GM21528 (cell line): ENCODE results near the gene ABTB1.

ENCODE experiments used
- ATAC-seq: cut with Tn5 transposase; IDR thresholded peaks from one replicate; pipeline ENCODE4 v1.9.1; 2021; ENCODE audit warnings: mild to moderate bottlenecking, moderate library complexity; ENCODE audit not compliant: unreplicated experiment, low FRiP score

Gene ABTB1

GRCh38 chr3:127684871-127685707 lies 12.3 kb downstream of the ABTB1 start:
- no peak for ATAC-seq

GRCh38 chr3:127685708-127686511 lies 13.2 kb downstream of the ABTB1 start:
- no peak for ATAC-seq

GRCh38 chr3:127686512-127686894 lies 13.8 kb downstream of the ABTB1 start:
- ATAC-seq: no peak

GRCh38 chr3:127687228-127687737 lies 14.5 kb downstream of the ABTB1 start:
- ATAC-seq: no peak

- ATAC-seq: no peak
These were observed 15.3 kb downstream of the ABTB1 start for GRCh38 chr3:127688022-127688415.

GRCh38 chr3:127688416-127689265 lies 15.9 kb downstream of the ABTB1 start:
- ATAC-seq: no peak

GRCh38 chr3:127689266-127689860 lies 16.6 kb downstream of the ABTB1 start:
- no peak for ATAC-seq

- no peak for ATAC-seq
These were observed 17.4 kb downstream of the ABTB1 start for GRCh38 chr3:127690106-127690505.

GRCh38 chr3:127690823-127691452 lies 18.2 kb downstream of the ABTB1 start:
- no peak for ATAC-seq

GRCh38 chr3:127691489-127691888 lies 18.7 kb downstream of the ABTB1 start:
- no peak for ATAC-seq

GRCh38 chr3:127691974-127692373 lies 19.2 kb downstream of the ABTB1 start:
- ATAC-seq: no peak

GRCh38 chr3:127692501-127693335 lies 20.0 kb downstream of the ABTB1 start:
- ATAC-seq: no peak

- ATAC-seq: no peak
These were observed 20.6 kb downstream of the ABTB1 start for GRCh38 chr3:127693336-127693843.

GRCh38 chr3:127694467-127695215 lies 21.9 kb downstream of the ABTB1 start:
- ATAC-seq: no peak

GRCh38 chr3:127697551-127698240 lies 24.9 kb downstream of the ABTB1 start:
- peak; percentile 57 for ATAC-seq

GRCh38 chr3:127698286-127698685 lies 25.5 kb downstream of the ABTB1 start:
- ATAC-seq: no peak

GRCh38 chr3:127698691-127699415 lies 26.1 kb downstream of the ABTB1 start:
- ATAC-seq: no peak
